ENCODE results near the gene SLC6A15. TPM values are rescaled to one million over a fixed set of nuclear protein-coding genes. Genes with fewer than 3 reads are reported as not detected.

The SLC6A15 gene
- polyA plus RNA-seq, 4 donors = 0.34 to 1.0 TPM; not detected in 2

- 32 to 39% (median 37%) methylated on average over 2 of the region's 2 CpGs for WGBS, 3 donors
- Histone ChIP-seq H3K27ac (ENCODE audit: low read depth in 1 of 3, low read length in 2 of 3) (no peak overlapping the region), H3K36me3 (ENCODE audit: control insufficient read depth in 3 of 3, insufficient read depth in 2 of 3, low read depth in 1 of 3, low read length in 3 of 3) (no peaks in the 10 kb centered on the region), H3K4me3 (ENCODE audit: low read depth in 1 of 3, low read length in 3 of 3) (no peak overlapping the region), H3K4me1 (ENCODE audit: control insufficient read depth in 3 of 3, insufficient read depth in 2 of 3, low read depth in 1 of 3, low read length in 2 of 3) (no peaks in the 10 kb centered on the region), H3K27me3 (ENCODE audit: control insufficient read depth in 3 of 3, insufficient read depth in 3 of 3, low read length in 3 of 3) (no peaks in the 10 kb centered on the region), H3K9me3 (ENCODE audit: control insufficient read depth in 2 of 2, insufficient read depth in 1 of 2, low read depth in 1 of 2, low read length in 1 of 2) (no peaks in the 10 kb centered on the region)
- no peak for DNase-seq
- FAIRE-seq = no peak
Observed at GRCh38 chr12:84924981-84925380, 12.4 kb upstream of the SLC6A15 start.

GRCh38 chr12:84922693-84923092 lies 10.1 kb upstream of the SLC6A15 start:
- Histone ChIP-seq H3K4me3 (ENCODE audit: low read depth in 1 of 3, low read length in 3 of 3) (no peak overlapping the region), H3K36me3 (ENCODE audit: control insufficient read depth in 3 of 3, insufficient read depth in 2 of 3, low read depth in 1 of 3, low read length in 3 of 3) (no peaks in the 10 kb centered on the region), H3K27me3 (ENCODE audit: control insufficient read depth in 3 of 3, insufficient read depth in 3 of 3, low read length in 3 of 3) (no peaks in the 10 kb centered on the region), H3K9me3 (ENCODE audit: control insufficient read depth in 2 of 2, insufficient read depth in 1 of 2, low read depth in 1 of 2, low read length in 1 of 2) (no peaks in the 10 kb centered on the region), H3K27ac (ENCODE audit: low read depth in 1 of 3, low read length in 2 of 3) (no peak overlapping the region), H3K4me1 (ENCODE audit: control insufficient read depth in 3 of 3, insufficient read depth in 2 of 3, low read depth in 1 of 3, low read length in 2 of 3) (no peaks in the 10 kb centered on the region)
- DNase-seq (no peak), FAIRE-seq (no peak)
- 36 to 58% (median 56%) methylated on average over 2 of the region's 2 CpGs for WGBS, 3 donors

GRCh38 chr12:84920331-84920730 lies 7.7 kb upstream of the SLC6A15 start:
- H3K36me3 ChIP-seq (ENCODE audit: control insufficient read depth in 3 of 3, insufficient read depth in 2 of 3, low read depth in 1 of 3, low read length in 3 of 3) = no peaks in the 10 kb centered on the region
- WGBS, 3 donors = 61 to 63% (median 63%) methylated on average over 1 of the region's 1 CpG
- DNase-seq (no peak), FAIRE-seq (no peak)
- no peaks in the 10 kb centered on the region for H3K27me3 ChIP-seq (ENCODE audit: control insufficient read depth in 3 of 3, insufficient read depth in 3 of 3, low read length in 3 of 3)
- no peak overlapping the region for H3K4me3 ChIP-seq (ENCODE audit: low read depth in 1 of 3, low read length in 3 of 3)
- H3K27ac ChIP-seq (ENCODE audit: low read depth in 1 of 3, low read length in 2 of 3) = no peak overlapping the region
- no peaks in the 10 kb centered on the region for H3K4me1 ChIP-seq (ENCODE audit: control insufficient read depth in 3 of 3, insufficient read depth in 2 of 3, low read depth in 1 of 3, low read length in 2 of 3)
- H3K9me3 ChIP-seq (ENCODE audit: control insufficient read depth in 2 of 2, insufficient read depth in 1 of 2, low read depth in 1 of 2, low read length in 1 of 2) = no peaks in the 10 kb centered on the region

GRCh38 chr12:84919271-84919670 lies 6.7 kb upstream of the SLC6A15 start:
- WGBS, 3 donors = 61 to 76% (median 70%) methylated on average over 1 of the region's 1 CpG
- Histone ChIP-seq H3K27ac (ENCODE audit: low read depth in 1 of 3, low read length in 2 of 3) (no peak overlapping the region), H3K27me3 (ENCODE audit: control insufficient read depth in 3 of 3, insufficient read depth in 3 of 3, low read length in 3 of 3) (no peaks in the 10 kb centered on the region), H3K9me3 (ENCODE audit: control insufficient read depth in 2 of 2, insufficient read depth in 1 of 2, low read depth in 1 of 2, low read length in 1 of 2) (no peaks in the 10 kb centered on the region), H3K36me3 (ENCODE audit: control insufficient read depth in 3 of 3, insufficient read depth in 2 of 3, low read depth in 1 of 3, low read length in 3 of 3) (no peaks in the 10 kb centered on the region), H3K4me1 (ENCODE audit: control insufficient read depth in 3 of 3, insufficient read depth in 2 of 3, low read depth in 1 of 3, low read length in 2 of 3) (no peaks in the 10 kb centered on the region), H3K4me3 (ENCODE audit: low read depth in 1 of 3, low read length in 3 of 3) (no peak overlapping the region)
- FAIRE-seq (no peak), DNase-seq (no peak)

- H3K4me1 ChIP-seq (ENCODE audit: control insufficient read depth in 3 of 3, insufficient read depth in 2 of 3, low read depth in 1 of 3, low read length in 2 of 3) = peaks cover 0 to 4% (median 0%) of the 10 kb centered on the region in 3 donors
- H3K36me3 ChIP-seq (ENCODE audit: control insufficient read depth in 3 of 3, insufficient read depth in 2 of 3, low read depth in 1 of 3, low read length in 3 of 3) = no peaks in the 10 kb centered on the region
- DNase-seq (peak in 1 of 2 donors; percentile 4), FAIRE-seq (no peak)
- no peaks in the 10 kb centered on the region for H3K9me3 ChIP-seq (ENCODE audit: control insufficient read depth in 2 of 2, insufficient read depth in 1 of 2, low read depth in 1 of 2, low read length in 1 of 2)
- WGBS, 3 donors = 10 to 22% (median 14%) methylated on average over 9 of the region's 9 CpGs
- peaks cover 0 to 33% (median 23%) of the 10 kb centered on the region in 3 donors for H3K27me3 ChIP-seq (ENCODE audit: control insufficient read depth in 3 of 3, insufficient read depth in 3 of 3, low read length in 3 of 3)
- no peak overlapping the region for H3K27ac ChIP-seq (ENCODE audit: low read depth in 1 of 3, low read length in 2 of 3)
- peak overlapping the region in 1 of 3 donors; percentile 48 for H3K4me3 ChIP-seq (ENCODE audit: low read depth in 1 of 3, low read length in 3 of 3)
Observed at GRCh38 chr12:84913129-84913515, 523 bp upstream of the SLC6A15 start.

GRCh38 chr12:84911271-84912197 lies 1.1 kb downstream of the SLC6A15 start:
- Histone ChIP-seq H3K4me3 (ENCODE audit: low read depth in 1 of 3, low read length in 3 of 3) (peak overlapping the region in 2 of 3 donors; percentile 22 to 48), H3K27ac (ENCODE audit: low read depth in 1 of 3, low read length in 2 of 3) (no peak overlapping the region), H3K4me1 (ENCODE audit: control insufficient read depth in 3 of 3, insufficient read depth in 2 of 3, low read depth in 1 of 3, low read length in 2 of 3) (peaks cover 0 to 4% (median 0%) of the 10 kb centered on the region in 3 donors), H3K36me3 (ENCODE audit: control insufficient read depth in 3 of 3, insufficient read depth in 2 of 3, low read depth in 1 of 3, low read length in 3 of 3) (no peaks in the 10 kb centered on the region), H3K9me3 (ENCODE audit: control insufficient read depth in 2 of 2, insufficient read depth in 1 of 2, low read depth in 1 of 2, low read length in 1 of 2) (no peaks in the 10 kb centered on the region), H3K27me3 (ENCODE audit: control insufficient read depth in 3 of 3, insufficient read depth in 3 of 3, low read length in 3 of 3) (peaks cover 0 to 33% (median 23%) of the 10 kb centered on the region in 3 donors)
- DNase-seq (peak; percentile 12 to 39), FAIRE-seq (no peak)
- WGBS, 3 donors = 2 to 5% (median 5%) methylated on average over 48 of the region's 48 CpGs

- DNase-seq = peak in 1 of 2 donors; percentile 5
- no peaks in the 10 kb centered on the region for H3K36me3 ChIP-seq (ENCODE audit: control insufficient read depth in 3 of 3, insufficient read depth in 2 of 3, low read depth in 1 of 3, low read length in 3 of 3)
- H3K27ac ChIP-seq (ENCODE audit: low read depth in 1 of 3, low read length in 2 of 3) = no peak overlapping the region
- peak overlapping the region in 2 of 3 donors; percentile 22 to 48 for H3K4me3 ChIP-seq (ENCODE audit: low read depth in 1 of 3, low read length in 3 of 3)
- no peaks in the 10 kb centered on the region for H3K9me3 ChIP-seq (ENCODE audit: control insufficient read depth in 2 of 2, insufficient read depth in 1 of 2, low read depth in 1 of 2, low read length in 1 of 2)
- H3K4me1 ChIP-seq (ENCODE audit: control insufficient read depth in 3 of 3, insufficient read depth in 2 of 3, low read depth in 1 of 3, low read length in 2 of 3) = peaks cover 0 to 4% (median 0%) of the 10 kb centered on the region in 3 donors
- no peak for FAIRE-seq
- H3K27me3 ChIP-seq (ENCODE audit: control insufficient read depth in 3 of 3, insufficient read depth in 3 of 3, low read length in 3 of 3) = peaks cover 0 to 33% (median 23%) of the 10 kb centered on the region in 3 donors
- WGBS, 3 donors = 9 to 10% (median 10%) methylated on average over 21 of the region's 21 CpGs
Observed at GRCh38 chr12:84910549-84911241, 1.9 kb downstream of the SLC6A15 start.

GRCh38 chr12:84904051-84904450 lies 8.5 kb downstream of the SLC6A15 start:
- Histone ChIP-seq H3K36me3 (ENCODE audit: control insufficient read depth in 3 of 3, insufficient read depth in 2 of 3, low read depth in 1 of 3, low read length in 3 of 3) (no peaks in the 10 kb centered on the region), H3K4me1 (ENCODE audit: control insufficient read depth in 3 of 3, insufficient read depth in 2 of 3, low read depth in 1 of 3, low read length in 2 of 3) (no peaks in the 10 kb centered on the region), H3K9me3 (ENCODE audit: control insufficient read depth in 2 of 2, insufficient read depth in 1 of 2, low read depth in 1 of 2, low read length in 1 of 2) (no peaks in the 10 kb centered on the region), H3K27ac (ENCODE audit: low read depth in 1 of 3, low read length in 2 of 3) (no peak overlapping the region), H3K27me3 (ENCODE audit: control insufficient read depth in 3 of 3, insufficient read depth in 3 of 3, low read length in 3 of 3) (no peaks in the 10 kb centered on the region), H3K4me3 (ENCODE audit: low read depth in 1 of 3, low read length in 3 of 3) (no peak overlapping the region)
- no peak for DNase-seq
- 18 to 23% (median 20%) methylated on average over 2 of the region's 2 CpGs for WGBS, 3 donors
- FAIRE-seq = no peak
